HG02571 (cell line): ENCODE data around the gene SIAH2.
A peak's percentile ranks its signal among the peaks of the same experiment; 100 is the strongest.

Experiments
- ATAC-seq: cut with Tn5 transposase; IDR thresholded peaks from one replicate; pipeline ENCODE4 v1.9.1; 2021; ENCODE audit warnings: mild to moderate bottlenecking, moderate library complexity; ENCODE audit not compliant: unreplicated experiment

The SIAH2 gene

DNA sequence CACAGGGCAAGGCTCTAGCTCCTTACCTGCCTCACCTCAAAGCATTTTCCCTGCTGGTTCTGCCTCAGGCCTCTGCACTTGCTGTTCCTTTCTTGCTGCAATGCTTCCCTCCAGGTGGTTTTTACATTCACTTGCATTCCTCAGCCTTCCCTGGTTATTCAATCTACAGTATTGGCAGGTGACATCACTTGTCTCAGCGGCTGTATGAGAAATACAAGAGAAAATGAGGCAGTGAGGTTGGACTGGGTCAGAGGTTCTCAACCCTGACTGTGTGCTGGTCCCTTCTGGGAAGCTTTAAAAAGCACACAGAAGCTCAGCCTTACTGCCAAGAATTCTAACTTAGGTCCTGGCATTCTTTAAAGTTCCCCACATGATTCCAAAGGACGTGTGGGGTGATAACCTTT lies 26.7 kb downstream of the SIAH2 start:
- no peak for ATAC-seq

DNA sequence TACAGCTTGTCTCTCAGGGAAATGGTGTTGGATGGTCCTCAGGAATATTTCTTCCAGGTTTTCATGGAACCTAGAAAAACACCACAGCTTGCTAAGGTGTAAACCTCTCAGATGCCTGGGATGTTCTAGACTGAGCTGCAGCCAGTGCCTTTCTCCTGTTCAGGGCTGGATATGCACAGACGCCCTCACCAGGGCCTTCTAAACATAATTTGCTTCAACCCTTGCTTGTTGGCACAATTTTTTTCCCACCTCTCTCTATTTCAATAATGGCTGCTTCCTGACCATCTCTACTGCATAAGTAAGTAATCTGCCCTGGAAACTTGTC lies 28.2 kb downstream of the SIAH2 start:
- ATAC-seq = no peak

DNA sequence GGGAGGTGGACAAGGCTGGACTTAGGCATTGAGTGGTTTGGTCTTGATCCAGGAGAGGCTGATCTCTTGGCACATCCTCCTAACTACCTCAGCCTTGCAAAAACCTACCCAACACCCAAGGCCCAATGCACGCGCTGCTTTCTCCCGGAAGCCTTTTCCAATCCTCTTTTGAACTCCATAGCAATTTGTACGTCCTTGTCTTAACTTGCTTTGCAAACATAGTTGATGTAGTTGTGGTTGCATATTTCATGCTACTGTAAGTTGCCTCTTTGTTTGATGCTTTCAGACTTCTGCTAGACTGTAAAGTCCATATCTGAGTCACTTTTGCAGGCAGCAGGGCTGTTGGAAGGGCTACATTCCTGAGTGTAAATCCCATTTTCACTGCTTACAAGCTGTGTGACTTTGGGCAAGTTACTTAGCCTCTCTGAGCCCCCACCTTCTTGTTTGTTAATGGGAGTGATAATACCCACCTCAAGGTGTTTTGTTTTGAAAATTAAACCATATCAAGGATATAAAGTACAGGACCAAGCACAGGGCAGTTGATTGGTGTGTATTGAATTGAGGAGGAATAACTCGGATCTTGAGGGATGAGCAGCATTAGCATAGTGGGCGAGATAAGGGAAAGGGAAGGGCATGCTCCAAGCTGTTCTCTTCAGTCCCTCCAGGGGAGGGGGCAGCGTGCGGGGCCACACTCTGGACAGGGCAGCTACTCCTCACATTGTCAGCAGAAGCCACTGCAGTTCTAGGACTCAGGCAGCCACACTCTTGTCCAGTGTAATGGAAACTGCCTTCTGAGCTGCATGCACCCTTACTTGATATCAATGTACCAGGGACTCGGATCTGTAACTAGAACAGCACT lies 28.8 kb downstream of the SIAH2 start:
- no peak for ATAC-seq

DNA sequence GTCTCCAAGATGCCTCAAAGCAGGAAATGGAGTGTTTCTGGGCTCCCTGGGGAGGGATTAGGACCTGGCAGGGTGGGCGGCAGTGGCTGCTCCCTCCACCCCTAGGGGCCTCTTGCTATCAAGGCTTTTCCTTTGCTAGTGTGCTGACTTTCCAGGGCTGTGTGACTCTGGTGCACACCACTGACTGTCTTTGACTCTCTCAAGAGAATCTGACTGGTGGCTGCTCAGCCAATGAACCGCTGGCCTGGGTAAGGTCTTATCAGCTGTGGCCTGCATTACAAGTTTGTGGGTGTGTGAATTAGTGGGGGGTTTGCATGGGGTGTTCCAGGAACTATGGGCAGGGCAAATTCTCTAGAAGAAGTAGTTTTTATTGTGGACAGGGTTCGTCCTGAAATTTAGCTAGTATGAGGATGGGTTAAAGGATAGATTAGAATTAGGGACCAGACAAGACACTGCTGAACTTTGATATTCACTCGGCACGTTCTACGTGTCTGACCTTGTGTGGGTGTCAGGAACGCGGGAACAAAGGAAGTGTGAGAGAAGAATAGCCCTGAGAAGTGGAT lies 29.5 kb downstream of the SIAH2 start:
- ATAC-seq = no peak

DNA sequence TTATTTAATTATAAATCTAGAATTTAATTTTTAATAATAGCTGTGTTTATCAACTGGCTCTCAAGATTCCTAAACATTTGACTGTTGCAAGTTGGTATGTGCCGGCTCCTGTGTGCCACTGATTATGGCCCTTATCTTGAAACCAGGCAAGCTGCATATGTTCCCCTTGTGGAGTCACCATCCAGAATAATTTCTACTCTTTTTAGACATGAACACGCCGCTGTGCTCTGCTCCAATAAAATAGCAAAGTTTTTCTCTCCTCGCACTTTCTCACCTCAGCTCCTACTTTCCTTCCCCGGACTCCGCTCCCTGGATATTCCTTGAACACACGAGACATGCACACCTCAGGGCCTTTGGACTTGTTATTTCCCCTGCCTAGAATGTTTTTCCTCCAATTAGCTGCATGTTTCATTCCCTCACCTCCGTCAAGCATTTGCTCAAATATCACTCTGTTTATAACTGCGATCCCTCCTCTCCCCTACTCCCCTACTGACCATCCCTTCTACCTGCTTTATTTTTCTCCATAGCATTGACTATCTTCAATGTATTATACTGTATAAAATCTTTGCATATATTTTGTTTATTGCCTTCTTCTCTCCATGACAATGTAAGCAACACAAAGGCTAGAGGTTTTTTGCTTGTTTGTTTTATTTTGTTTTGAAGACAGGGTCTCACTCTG lies 33.1 kb downstream of the SIAH2 start:
- no peak for ATAC-seq

DNA sequence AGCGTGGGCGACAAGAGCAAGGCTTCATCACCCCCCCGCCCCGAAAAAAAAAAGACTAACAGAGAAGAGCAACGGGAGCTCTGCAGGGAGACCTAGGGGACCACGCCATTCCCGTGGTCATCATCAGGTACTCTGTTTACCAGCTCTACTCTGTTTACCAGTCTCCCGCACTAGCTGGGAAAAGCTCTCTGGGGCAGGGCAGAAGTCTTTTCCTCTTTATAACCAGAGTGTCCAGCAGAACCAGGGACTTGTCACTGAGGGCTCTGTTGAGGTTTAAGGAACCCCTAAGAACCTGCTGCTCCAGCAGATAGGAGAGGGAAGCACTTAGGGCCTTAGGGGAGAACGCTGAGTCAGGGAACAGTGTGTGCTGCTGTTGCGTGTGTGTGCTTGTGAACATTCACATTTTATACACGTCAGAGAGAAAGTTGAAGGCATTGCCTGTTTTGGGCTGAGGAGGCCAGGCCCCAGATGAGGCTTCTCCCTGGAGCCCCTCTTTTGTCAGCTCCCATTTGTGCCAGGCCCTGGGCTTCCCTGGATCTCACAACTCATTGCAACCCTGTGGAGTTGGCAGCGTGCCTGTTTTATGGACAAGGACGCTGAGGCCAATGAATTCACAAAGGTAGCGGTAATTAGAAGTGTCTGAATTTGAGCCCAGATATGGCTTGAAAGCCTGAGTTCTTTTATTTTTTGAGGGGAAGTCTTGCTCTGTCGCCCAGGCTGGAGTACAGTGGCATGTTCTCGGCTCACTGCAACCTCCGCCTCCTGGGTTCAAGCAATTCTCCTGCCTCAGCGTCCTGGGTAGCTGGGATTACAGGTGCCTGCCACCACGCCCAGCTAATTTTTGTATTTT lies 35.1 kb downstream of the SIAH2 start:
- ATAC-seq = no peak

DNA sequence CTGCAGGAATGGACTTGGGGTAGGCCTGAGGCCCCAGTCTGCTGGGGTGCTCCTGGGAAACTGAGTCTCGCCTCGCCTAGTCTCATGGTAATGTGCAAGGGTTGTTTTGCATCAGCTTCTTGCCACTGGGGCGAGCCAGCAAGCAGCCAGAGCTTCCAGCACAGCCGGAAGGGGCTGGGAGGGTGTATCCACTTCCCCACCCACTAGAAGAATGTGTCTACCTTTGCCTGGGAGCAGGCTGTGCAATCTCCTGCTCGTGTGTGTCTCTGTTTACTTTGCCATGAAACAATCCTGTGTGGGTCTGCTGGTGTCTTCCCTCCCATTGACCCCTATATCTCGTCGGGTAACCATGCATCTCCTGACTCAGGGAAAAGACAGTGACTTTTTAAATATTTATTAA lies 37.4 kb downstream of the SIAH2 start:
- no peak for ATAC-seq

DNA sequence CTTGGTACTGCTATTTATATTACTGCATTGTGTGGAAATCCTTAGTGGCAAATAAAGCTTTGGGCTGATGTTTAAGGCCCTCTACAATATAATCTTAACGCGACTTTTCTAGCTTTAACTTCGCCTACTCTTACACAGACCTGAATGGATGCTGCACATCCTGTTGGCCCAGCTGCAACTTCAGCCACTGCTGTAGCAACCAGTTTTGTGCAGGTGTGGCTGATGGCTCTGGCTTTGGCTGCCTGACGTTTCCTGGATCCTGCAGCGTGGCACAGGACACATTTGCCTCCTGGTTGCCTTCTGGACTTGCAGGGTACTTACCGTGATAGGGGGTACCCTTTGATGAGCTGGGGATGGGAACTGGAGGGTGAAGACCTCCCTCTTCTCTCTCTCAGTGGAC lies 39.0 kb downstream of the SIAH2 start:
- no peak for ATAC-seq

DNA sequence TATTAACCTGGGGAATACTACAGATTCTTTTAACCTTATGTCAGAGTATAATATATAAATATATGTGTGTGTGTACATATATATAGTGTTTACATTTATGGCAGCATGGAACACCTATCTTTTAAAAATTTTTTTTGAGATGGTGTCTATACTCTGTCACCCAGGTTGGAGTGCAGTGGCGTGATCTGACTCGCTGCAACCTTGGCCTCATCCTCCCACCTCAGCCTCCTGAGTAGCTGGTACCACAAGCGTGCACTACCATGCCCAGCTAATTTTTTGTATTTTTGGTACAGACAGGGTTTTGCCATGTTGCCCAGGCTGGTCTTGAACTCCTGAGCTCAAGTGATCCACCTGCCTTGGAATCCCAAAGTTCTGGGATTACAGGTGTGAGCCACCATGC lies 40.7 kb downstream of the SIAH2 start:
- ATAC-seq = no peak

DNA sequence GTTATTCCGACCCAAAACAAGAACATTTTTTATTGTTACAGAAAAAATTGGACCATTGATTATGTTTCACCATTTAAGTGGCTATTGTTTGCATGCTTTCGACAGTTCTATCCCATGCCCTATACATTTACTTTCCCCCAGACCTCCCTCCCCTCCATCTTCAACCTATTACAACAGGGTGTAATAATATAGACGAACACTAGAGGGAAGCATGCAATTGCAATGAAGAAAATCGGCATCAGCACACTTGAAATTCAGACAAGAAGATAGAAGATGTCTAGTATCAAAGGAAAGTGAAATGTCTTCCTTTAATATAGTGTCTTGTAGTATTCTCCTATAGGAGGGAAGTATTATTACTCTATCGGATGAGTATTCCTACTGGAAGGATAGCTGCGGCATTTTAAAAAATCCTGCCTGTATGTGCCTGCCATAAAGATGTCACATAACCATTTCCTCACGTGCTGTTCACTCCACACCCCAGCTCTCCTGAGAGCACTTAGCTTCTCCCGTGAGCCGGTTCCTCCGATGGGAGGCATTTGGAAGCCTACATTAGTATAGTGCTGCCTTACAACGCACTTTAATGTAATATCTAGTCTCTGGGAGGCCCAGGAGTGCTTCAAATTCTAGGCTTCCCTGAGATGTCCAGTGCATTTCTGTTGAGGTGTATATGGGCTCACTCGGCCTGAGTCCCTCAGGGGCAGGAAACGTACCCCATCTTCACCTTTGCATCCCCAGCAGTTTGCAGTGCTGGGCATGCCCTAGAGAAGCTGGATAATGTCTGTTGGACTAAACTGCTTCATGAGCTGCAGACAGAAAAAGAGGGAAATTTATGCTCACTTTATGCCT lies 41.5 kb downstream of the SIAH2 start:
- ATAC-seq = peak; percentile 58

DNA sequence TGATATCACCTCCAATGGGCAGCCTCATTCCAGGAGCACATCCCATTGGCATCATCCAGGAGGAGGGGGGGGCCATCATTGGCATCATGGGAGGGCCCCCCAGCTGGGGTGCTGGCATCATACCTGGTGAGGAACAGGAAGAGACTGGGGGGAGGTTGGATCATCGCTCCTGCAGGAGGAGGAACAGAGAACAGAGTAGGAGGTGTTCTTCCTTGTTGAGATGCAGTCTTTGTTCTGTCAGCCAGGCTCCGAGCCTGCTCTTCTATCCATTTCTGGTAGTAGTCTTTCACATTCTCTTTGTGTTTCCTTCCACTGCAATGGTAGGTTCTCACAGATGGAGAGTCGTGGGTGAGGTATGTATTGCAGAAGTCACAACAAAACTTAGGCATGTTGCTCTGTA lies 42.5 kb downstream of the SIAH2 start:
- ATAC-seq = no peak

DNA sequence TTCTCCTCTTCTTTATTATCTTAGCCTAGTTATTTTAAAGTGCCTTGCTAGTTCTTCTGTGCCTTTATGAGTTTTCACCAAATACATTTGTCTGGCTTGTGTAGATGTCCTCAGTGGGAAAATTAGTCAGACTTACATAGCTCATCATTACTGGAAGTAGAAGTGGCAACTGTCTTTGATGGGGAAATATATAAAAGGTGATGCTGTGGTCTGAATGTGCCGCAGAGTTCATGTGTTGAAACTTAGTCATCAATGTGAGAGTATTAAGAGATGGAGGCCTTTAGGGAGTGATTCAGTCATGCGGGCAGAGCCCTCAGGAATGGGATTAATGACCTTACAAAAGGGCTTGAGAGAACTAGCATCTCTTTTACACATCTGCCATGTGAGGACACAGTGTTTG lies 52.9 kb downstream of the SIAH2 start:
- no peak for ATAC-seq

DNA sequence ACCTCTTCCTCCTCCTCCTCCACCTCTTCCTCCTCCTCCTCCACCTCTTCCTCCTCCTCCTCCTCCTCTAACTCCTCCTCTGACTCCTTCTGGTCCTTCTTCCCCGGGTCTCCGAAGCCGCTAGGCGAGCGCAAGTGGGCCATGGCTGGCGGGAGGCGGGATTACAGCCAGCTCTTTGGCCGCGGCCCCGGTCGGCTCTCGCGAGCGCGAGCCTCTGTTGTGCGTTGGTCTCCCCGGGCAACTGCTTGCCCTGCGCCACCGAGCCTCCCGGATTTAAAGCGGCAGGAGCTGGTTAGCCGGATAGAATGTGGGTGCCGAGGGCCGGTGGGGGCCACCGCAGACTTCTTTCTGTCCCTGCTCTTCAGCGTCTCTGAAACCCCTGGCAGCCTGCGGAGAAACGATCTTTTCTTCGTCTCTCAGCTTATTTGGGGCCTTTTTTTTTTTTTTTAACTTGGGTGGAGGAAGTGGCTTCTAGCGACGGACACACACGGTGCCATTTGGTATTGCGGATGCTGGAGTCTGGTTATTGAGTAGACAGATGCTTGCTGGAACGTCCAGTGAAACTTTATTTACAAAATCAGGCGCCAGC lies 59.1 kb downstream of the SIAH2 start, which contains the start of gene ERICH6:
ERICH6 (minus strand) TSS at position 165 of the 589 bp plus-strand sequence; CDS start at position 143, 22 bp downstream.
- peak; percentile 99 for ATAC-seq

DNA sequence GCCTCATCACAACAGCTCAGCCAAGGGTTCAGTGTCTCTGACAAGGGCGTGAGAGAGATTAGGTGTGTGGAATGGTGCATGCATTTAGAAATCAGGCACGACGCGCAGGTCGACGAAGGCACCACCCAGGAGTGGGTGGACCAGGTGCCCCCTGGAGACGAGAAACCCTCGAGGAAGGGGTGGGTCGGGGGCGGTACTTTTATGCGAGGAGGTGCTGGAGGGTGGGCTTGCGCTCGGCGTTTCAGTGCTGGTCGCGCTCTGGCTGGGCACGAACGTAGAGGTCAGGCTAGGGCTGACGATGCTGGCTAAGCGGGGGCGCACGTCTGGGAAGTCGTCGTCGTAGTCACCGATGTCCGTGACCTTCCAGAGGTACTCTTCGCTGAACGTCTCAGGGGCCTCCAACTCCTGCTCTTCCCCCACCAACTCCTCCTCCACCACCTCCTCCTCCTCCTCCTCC lies 59.6 kb downstream of the SIAH2 start:
- ATAC-seq = peak; percentile 33

DNA sequence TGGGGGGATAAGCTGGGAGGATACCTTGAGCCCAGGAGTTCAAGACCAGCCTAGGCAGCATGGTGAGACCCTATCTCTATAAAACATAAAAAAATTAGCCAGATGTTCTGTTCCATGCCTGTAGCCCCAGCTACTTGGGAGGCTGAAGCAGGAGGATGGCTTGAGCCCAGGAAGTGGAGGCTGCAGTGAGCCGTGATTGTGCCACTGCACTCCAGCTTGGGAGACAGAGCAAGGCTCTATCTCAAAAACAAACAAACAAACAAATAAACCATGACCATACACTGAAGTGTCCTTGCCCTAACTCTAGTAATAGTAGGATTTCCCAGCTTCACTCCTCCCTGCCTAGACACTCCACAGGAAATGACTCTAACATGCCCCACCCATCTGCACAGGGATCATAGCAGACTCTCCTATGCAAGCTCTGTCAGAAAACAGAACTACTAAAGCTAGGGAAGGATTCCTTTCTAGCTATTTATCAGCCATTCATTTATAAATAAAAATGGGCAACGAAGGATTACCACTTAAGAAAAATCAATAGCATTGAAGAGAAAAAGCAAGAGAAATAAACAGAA lies 63.8 kb downstream of the SIAH2 start:
- ATAC-seq = no peak

DNA sequence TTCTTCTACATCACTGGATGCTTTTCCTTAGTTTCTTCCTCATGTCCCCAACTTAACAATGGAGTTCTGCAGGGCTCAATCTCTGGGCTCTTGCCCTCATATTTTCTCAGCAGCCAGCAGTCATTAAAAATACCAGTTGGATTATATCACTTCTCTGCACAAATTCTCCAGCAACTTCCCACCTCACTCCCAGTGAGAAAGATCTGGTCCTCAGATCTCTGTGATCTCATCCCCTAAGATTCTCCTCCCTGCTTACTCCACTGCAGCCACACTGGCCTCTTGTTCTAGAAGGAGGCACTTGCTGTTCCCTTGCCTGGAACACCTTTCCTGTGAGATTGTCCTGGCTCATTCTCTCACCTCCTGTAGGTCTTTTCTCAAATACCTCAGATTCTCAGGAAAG lies 65.3 kb downstream of the SIAH2 start:
- ATAC-seq = no peak

DNA sequence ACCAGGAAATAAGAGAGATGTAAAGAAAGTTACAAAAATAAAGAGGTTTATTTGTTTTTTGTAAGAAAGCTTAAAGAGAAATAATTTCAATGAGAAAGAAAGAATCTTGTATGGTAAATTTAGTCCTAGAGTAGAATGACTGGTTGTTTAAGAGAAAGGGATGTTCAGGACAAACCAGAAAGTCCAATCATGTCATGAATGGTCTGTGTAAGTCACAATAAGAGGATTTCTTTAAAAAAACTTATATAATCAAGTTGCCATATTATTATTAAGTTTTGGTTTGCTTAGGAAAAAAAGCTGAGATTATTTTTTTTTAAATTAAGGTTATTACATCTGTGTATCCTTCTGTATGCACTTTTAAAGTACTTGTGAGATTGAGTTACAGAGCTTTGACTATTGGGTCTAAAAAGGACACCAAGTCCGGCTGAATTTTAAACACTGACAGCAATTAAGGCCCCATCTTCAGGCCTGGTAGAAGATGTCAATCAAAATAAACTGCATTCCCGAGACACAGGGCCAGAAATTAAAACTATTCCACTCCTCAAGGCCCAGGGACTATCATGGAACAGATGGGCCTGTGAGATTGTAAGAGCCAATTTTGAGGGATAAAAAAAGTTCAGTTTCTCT lies 71.4 kb downstream of the SIAH2 start:
- no peak for ATAC-seq
